IMR-90 (cell line): ENCODE results near the gene SIM1. TPM values are rescaled to one million over a fixed set of nuclear protein-coding genes. Genes with fewer than 3 reads are reported as not detected.

Experiments used
- ATAC-seq: fragments of 200-7000 bp; cut with Tn5 transposase; 2 replicates; pipeline ENCODE4 v1.9.1; 2020; ENCODE audit warnings: low read depth, mild to moderate bottlenecking, moderate library complexity
- BruUV-seq: library from RNA; stranded (reverse); fragments of 400-500 nt; replicated peaks from 2 replicates; lab custom pipeline; 2021; lab: Mats Ljungman, UMichigan
- CTCF ChIA-PET: fragments of 300-600 bp; formaldehyde crosslinking; extraction: SDS; loops from one replicate; lab custom pipeline; 2021; ENCODE audit warnings: antibody characterized with exemption; lab: Yijun Ruan, JAX
- POLR2A ChIA-PET: fragments of 300-600 bp; sonication (Branson Sonifier 250); formaldehyde crosslinking; loops from one replicate; lab custom pipeline; 2022; ENCODE audit warnings: antibody characterized with exemption; ENCODE audit not compliant: unreplicated experiment; lab: Charles Lee
- DNase-seq: peaks from one replicate; pipeline ENCODE4 v3.0.0; 2013
- H2AFZ ChIP-seq: replicated peaks from 2 replicates; pipeline ENCODE3; 2013; ENCODE audit warnings: low read length, mild to moderate bottlenecking; ENCODE audit not compliant: poor library complexity
- H2AK5ac ChIP-seq: 2 replicates; pipeline ENCODE4 v1.6.1; 2013; ENCODE audit warnings: low read depth, low read length, inconsistent platforms
- H2AK9ac ChIP-seq: replicated peaks from 2 replicates; pipeline ENCODE3; 2013; ENCODE audit warnings: mild to moderate bottlenecking, low read depth, low read length, moderate library complexity; ENCODE audit not compliant: poor library complexity
- H2BK120ac ChIP-seq: 2 replicates; pipeline ENCODE4 v1.6.1; 2013; ENCODE audit warnings: low read depth, low read length, inconsistent platforms
- H2BK15ac ChIP-seq: 3 replicates; pipeline ENCODE4 v1.6.1; 2013; ENCODE audit warnings: low read depth, low read length, inconsistent platforms
- H2BK20ac ChIP-seq: 2 replicates; pipeline ENCODE4 v1.6.1; 2013; ENCODE audit warnings: low read depth, mild to moderate bottlenecking, inconsistent platforms, low read length, moderate library complexity
- H2BK5ac ChIP-seq: 2 replicates; pipeline ENCODE4 v1.6.1; 2013; ENCODE audit warnings: mild to moderate bottlenecking, low read depth, low read length, inconsistent platforms; ENCODE audit not compliant: poor library complexity, severe bottlenecking
- H3K14ac ChIP-seq: replicated peaks from 2 replicates; pipeline ENCODE4 v1.6.1; 2013; ENCODE audit warnings: low read depth, low read length, inconsistent platforms
- H3K18ac ChIP-seq: 2 replicates; pipeline ENCODE4 v1.6.1; 2013; ENCODE audit warnings: low read depth, low read length, control low read depth
- H3K23ac ChIP-seq: 2 replicates; pipeline ENCODE4 v1.6.1; 2013; ENCODE audit warnings: low read depth, low read length, inconsistent platforms
- H3K27ac ChIP-seq: 2 replicates; pipeline ENCODE4 v1.5.1; 2013; ENCODE audit warnings: mild to moderate bottlenecking, control low read depth, low read length; ENCODE audit not compliant: insufficient read depth
- H3K27me3 ChIP-seq: 2 replicates; pipeline ENCODE4 v1.6.1; 2013; ENCODE audit warnings: low read length; ENCODE audit not compliant: control insufficient read depth, insufficient read depth
- H3K36me3 ChIP-seq: 2 replicates; pipeline ENCODE4 v1.6.1; 2013; ENCODE audit warnings: low read length, mixed read lengths; ENCODE audit not compliant: control insufficient read depth, insufficient read depth
- H3K4ac ChIP-seq: 2 replicates; pipeline ENCODE4 v1.6.1; 2013; ENCODE audit warnings: low read depth, low read length, inconsistent platforms
- H3K4me1 ChIP-seq: 2 replicates; pipeline ENCODE4 v1.6.1; 2013; ENCODE audit warnings: low read length, mixed read lengths; ENCODE audit not compliant: control insufficient read depth, insufficient read depth
- H3K4me2 ChIP-seq: 2 replicates; pipeline ENCODE4 v1.6.1; 2013; ENCODE audit warnings: low read depth, mild to moderate bottlenecking, control low read depth, low read length, moderate library complexity
- H3K4me3 ChIP-seq: 2 replicates; pipeline ENCODE4 v1.5.1; 2013; ENCODE audit warnings: low read depth, mild to moderate bottlenecking, control low read depth, low read length, moderate library complexity; ENCODE audit not compliant: insufficient read depth
- H3K56ac ChIP-seq: 2 replicates; pipeline ENCODE4 v1.6.1; 2013; ENCODE audit warnings: low read length, inconsistent platforms; ENCODE audit not compliant: insufficient read depth; ENCODE audit errors: extremely low read depth
- H3K79me1 ChIP-seq, 2 experiments: 2 replicates each; pipeline ENCODE4 v1.6.1; 2013; ENCODE audit warnings: low read length in 2 of 2, inconsistent platforms in 1 of 2, low read depth in 1 of 2
- H3K9ac ChIP-seq: 2 replicates; pipeline ENCODE4 v1.6.1; 2013; ENCODE audit warnings: low read depth, low read length, control low read depth
- H3K9me1 ChIP-seq: 2 replicates; pipeline ENCODE4 v1.6.1; 2013; ENCODE audit warnings: low read length, inconsistent platforms; ENCODE audit not compliant: insufficient read depth
- H3K9me3 ChIP-seq: 2 replicates; pipeline ENCODE4 v1.6.1; 2013; ENCODE audit warnings: low read length; ENCODE audit not compliant: control insufficient read depth, insufficient read depth
- H4K20me1 ChIP-seq: 2 replicates; pipeline ENCODE4 v1.6.1; 2013; ENCODE audit warnings: low read length, inconsistent platforms; ENCODE audit not compliant: insufficient read depth
- H4K5ac ChIP-seq: 2 replicates; pipeline ENCODE4 v1.6.1; 2013; ENCODE audit warnings: mild to moderate bottlenecking, low read depth, low read length, control low read depth
- H4K8ac ChIP-seq, 2 experiments: 2 replicates each; pipeline ENCODE4 v1.6.1; 2013; ENCODE audit warnings: low read depth in 2 of 2, low read length in 2 of 2, control low read depth in 1 of 2, inconsistent platforms in 1 of 2
- H4K91ac ChIP-seq: 2 replicates; pipeline ENCODE4 v1.6.1; 2013; ENCODE audit warnings: low read depth, low read length, inconsistent platforms; ENCODE audit not compliant: insufficient read depth
- BHLHE40 ChIP-seq: fragments of 150-350 bp; IDR thresholded peaks from 2 replicates; pipeline ENCODE4 v1.6.1; 2016; ENCODE audit warnings: mild to moderate bottlenecking, low read depth, low read length
- CEBPB ChIP-seq: IDR thresholded peaks from 2 replicates; pipeline ENCODE4 v1.6.1; 2012; ENCODE audit warnings: low read depth, low read length, improper control_type of control experiment
- CHD1 ChIP-seq: IDR thresholded peaks from 2 replicates; pipeline ENCODE4 v1.6.1; 2012; ENCODE audit warnings: low read depth, low read length, improper control_type of control experiment
- FOS ChIP-seq: fragments of 150-350 bp; IDR thresholded peaks from 2 replicates; pipeline ENCODE4 v1.6.1; 2016; ENCODE audit warnings: low read depth, low read length
- MAFK ChIP-seq: IDR thresholded peaks from 2 replicates; pipeline ENCODE4 v1.6.1; 2012; ENCODE audit warnings: low read depth, low read length, improper control_type of control experiment
- MAZ ChIP-seq: IDR thresholded peaks from 2 replicates; pipeline ENCODE4 v1.6.1; 2012; ENCODE audit warnings: low read depth, mild to moderate bottlenecking, low read length, improper control_type of control experiment, moderate library complexity, borderline replicate concordance
- MXI1 ChIP-seq: IDR thresholded peaks from 2 replicates; pipeline ENCODE4 v1.6.1; 2012; ENCODE audit warnings: low read depth, mild to moderate bottlenecking, low read length, moderate library complexity, borderline replicate concordance
- NFE2L2 ChIP-seq: fragments of 150-350 bp; IDR thresholded peaks from 2 replicates; pipeline ENCODE4 v1.6.1; 2016; ENCODE audit warnings: low read depth, mild to moderate bottlenecking, low read length
- POLR2A ChIP-seq: IDR thresholded peaks from 2 replicates; pipeline ENCODE4 v1.6.1; 2012; ENCODE audit warnings: mild to moderate bottlenecking, low read depth, low read length
- RAD21 ChIP-seq: IDR thresholded peaks from 2 replicates; pipeline ENCODE4 v1.6.1; 2012; ENCODE audit warnings: low read length, improper control_type of control experiment
- RCOR1 ChIP-seq: IDR thresholded peaks from 2 replicates; pipeline ENCODE4 v1.6.1; 2012; ENCODE audit warnings: mild to moderate bottlenecking, low read length, improper control_type of control experiment; ENCODE audit not compliant: insufficient replicate concordance
- RFX5 ChIP-seq: IDR thresholded peaks from 2 replicates; pipeline ENCODE4 v1.8.0; 2012; ENCODE audit warnings: low read depth, mild to moderate bottlenecking, low read length, moderate library complexity
- SMC3 ChIP-seq: fragments of 150-350 bp; IDR thresholded peaks from 2 replicates; pipeline ENCODE4 v1.6.1; 2016; ENCODE audit warnings: low read depth, mild to moderate bottlenecking, antibody characterized with exemption, low read length, moderate library complexity
- WGBS, 2 experiments: methylation state at CpG; one replicate each; pipeline versions ENCODE4 v1.1.5 to v1.1.7; 2013; ENCODE audit warnings: missing lambda C conversion rate in 2 of 2; ENCODE audit not compliant: insufficient read length in 1 of 2; ENCODE audit errors: extremely low coverage in 2 of 2; 5-methylcytosine and 5-hydroxymethylcytosine counted together
- dilution Hi-C: fragments of 300-500 bp; cut with HindIII; formaldehyde crosslinking; loops from one replicate; pipeline ENCODE4 v1.14.3; 2018; ENCODE audit warnings: low sequenced_read_pairs; ENCODE audit not compliant: unreplicated experiment
- in situ Hi-C: fragments of 300-500 bp; cut with MboI; formaldehyde crosslinking; loops from 3 replicates; pipeline ENCODE4 v1.14.3; 2019; ENCODE audit warnings: low sequenced_read_pairs, inconsistent platforms, mixed read lengths
- intact Hi-C: fragments of 100-400 bp; cut with micrococcal nuclease; formaldehyde crosslinking; loops from 2 replicates; pipeline ENCODE4 v1.10.0; 2022
- polyA plus RNA-seq, 3 experiments: library from polyadenylated mRNA; depleted of rRNA; stranded (reverse); fragments of >200 nt; gene quantifications; 2 replicates each; pipeline ENCODE4 v1.2.3, GENCODE V29; 2012; ENCODE audit warnings: low replicate concordance in 1 of 3
- total RNA-seq: library from RNA; depleted of rRNA; stranded (reverse); fragments of >200 nt; gene quantifications from 2 replicates; pipeline ENCODE4 v1.2.3, GENCODE V29; 2012
- TF ChIP-seq, protein P1 (sequence below): fragments of 150-350 bp; IDR thresholded peaks from 2 replicates; pipeline ENCODE4 v1.6.1; 2016; ENCODE audit warnings: low read depth, mild to moderate bottlenecking, low read length, moderate library complexity, borderline replicate concordance
- TF ChIP-seq, protein P2 (sequence below): conservative IDR thresholded peaks from 2 replicates; pipeline ENCODE4 v1.5.1; 2012; ENCODE audit warnings: mild to moderate bottlenecking, low read depth, low read length, improper control_type of control experiment
- TF ChIP-seq, protein P3 (sequence below): fragments of 150-350 bp; IDR thresholded peaks from 2 replicates; pipeline ENCODE4 v1.6.1; 2017; ENCODE audit warnings: mild to moderate bottlenecking, antibody characterized with exemption, low read length, low read depth

Gene SIM1
- total and polyA plus RNA-seq, 2 of the 4 experiments (the other 2 are of a cell fraction): not detected

DNA sequence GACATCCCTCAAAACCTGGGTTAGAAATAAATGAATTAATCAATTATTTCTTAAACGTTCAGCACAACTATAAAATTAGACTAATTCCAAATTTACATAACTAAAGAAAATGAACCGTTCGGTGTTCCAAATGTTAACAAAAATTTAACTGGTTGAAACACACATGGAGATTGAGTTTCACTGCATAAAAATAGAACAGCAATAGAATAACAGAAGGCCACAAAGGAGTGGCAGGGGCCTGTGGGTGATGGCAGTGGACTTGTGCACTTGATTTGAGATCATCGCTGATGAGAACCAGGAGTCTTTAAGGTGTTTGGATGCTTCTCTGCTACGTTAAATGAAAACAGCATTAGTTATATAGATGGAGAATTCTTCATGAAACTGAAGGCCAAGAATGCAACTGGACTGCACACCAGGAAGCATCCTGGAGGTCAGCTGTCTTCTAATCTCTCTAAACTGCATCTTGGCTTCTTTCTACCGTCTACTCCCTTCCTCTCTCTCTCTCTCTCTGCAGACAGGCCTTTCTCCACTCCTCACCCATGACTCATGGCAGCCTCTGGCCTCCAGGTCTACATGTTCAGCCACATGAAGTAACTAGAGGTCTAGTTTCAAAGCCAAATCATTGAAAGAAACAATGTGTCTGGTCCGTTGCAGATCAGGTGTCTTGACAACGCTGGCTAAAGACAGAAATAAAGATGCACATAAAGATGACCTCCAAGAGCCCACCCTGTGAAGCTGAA lies 111.3 kb downstream of the SIM1 start:
- no peaks in the 10 kb centered on the region for H4K20me1 ChIP-seq
- no peaks in the 10 kb centered on the region for H3K79me1 ChIP-seq
- H4K8ac ChIP-seq: no peak overlapping the region
- no peaks in the 10 kb centered on the region for H3K36me3 ChIP-seq
- no peaks in the 10 kb centered on the region for H3K9me3 ChIP-seq
- dilution Hi-C loops (no loop called here), in situ Hi-C loops (no loop called here), intact Hi-C loops (no loop called here)
- H3K27me3 ChIP-seq: no peaks in the 10 kb centered on the region
- H2AK5ac ChIP-seq: no peak overlapping the region
- no peak overlapping the region for H4K91ac ChIP-seq
- H3K14ac ChIP-seq: no peak overlapping the region
- H2BK5ac ChIP-seq: no peak overlapping the region
- H2AK9ac ChIP-seq: no peak overlapping the region
- ChIA-PET CTCF (no interaction called here), POLR2A (no interaction called here)
- no peak overlapping the region for H3K23ac ChIP-seq
- H3K9ac ChIP-seq: no peak overlapping the region
- 78% methylated on average over 3 of the region's 8 CpGs; no CpG with 5 or more reads in 1 of the 2 experiments for WGBS, 2 experiments
- H3K18ac ChIP-seq: no peak overlapping the region
- H3K4me3 ChIP-seq: no peak overlapping the region
- H3K4me2 ChIP-seq: no peak overlapping the region
- BruUV-seq: no TSS peak
- no peak overlapping the region for H2AFZ ChIP-seq
- H2BK120ac ChIP-seq: no peak overlapping the region
- H4K5ac ChIP-seq: no peak overlapping the region
- H3K4me1 ChIP-seq: no peaks in the 10 kb centered on the region
- DNase-seq (peak; percentile 70), ATAC-seq (peak; percentile 63)
- H2BK20ac ChIP-seq: no peak overlapping the region
- H2BK15ac ChIP-seq: no peak overlapping the region
- H3K27ac ChIP-seq: no peak overlapping the region
- no peak overlapping the region for H3K4ac ChIP-seq
- no peak overlapping the region for H3K56ac ChIP-seq
- TF ChIP-seq MXI1: no peak
- no peak for TF ChIP-seq NFE2L2
- TF ChIP-seq, protein P1, sequence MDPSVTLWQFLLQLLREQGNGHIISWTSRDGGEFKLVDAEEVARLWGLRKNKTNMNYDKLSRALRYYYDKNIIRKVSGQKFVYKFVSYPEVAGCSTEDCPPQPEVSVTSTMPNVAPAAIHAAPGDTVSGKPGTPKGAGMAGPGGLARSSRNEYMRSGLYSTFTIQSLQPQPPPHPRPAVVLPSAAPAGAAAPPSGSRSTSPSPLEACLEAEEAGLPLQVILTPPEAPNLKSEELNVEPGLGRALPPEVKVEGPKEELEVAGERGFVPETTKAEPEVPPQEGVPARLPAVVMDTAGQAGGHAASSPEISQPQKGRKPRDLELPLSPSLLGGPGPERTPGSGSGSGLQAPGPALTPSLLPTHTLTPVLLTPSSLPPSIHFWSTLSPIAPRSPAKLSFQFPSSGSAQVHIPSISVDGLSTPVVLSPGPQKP: no peak
- TF ChIP-seq MAZ: no peak
- TF ChIP-seq CHD1: no peak
- TF ChIP-seq RCOR1: no peak
- TF ChIP-seq RAD21: no peak
- no peak for TF ChIP-seq FOS
- TF ChIP-seq, protein P2, sequence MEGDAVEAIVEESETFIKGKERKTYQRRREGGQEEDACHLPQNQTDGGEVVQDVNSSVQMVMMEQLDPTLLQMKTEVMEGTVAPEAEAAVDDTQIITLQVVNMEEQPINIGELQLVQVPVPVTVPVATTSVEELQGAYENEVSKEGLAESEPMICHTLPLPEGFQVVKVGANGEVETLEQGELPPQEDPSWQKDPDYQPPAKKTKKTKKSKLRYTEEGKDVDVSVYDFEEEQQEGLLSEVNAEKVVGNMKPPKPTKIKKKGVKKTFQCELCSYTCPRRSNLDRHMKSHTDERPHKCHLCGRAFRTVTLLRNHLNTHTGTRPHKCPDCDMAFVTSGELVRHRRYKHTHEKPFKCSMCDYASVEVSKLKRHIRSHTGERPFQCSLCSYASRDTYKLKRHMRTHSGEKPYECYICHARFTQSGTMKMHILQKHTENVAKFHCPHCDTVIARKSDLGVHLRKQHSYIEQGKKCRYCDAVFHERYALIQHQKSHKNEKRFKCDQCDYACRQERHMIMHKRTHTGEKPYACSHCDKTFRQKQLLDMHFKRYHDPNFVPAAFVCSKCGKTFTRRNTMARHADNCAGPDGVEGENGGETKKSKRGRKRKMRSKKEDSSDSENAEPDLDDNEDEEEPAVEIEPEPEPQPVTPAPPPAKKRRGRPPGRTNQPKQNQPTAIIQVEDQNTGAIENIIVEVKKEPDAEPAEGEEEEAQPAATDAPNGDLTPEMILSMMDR: no peak
- TF ChIP-seq BHLHE40: no peak
- no peak for TF ChIP-seq SMC3
- TF ChIP-seq POLR2A: no peak
- no peak for TF ChIP-seq MAFK
- TF ChIP-seq, protein P3, sequence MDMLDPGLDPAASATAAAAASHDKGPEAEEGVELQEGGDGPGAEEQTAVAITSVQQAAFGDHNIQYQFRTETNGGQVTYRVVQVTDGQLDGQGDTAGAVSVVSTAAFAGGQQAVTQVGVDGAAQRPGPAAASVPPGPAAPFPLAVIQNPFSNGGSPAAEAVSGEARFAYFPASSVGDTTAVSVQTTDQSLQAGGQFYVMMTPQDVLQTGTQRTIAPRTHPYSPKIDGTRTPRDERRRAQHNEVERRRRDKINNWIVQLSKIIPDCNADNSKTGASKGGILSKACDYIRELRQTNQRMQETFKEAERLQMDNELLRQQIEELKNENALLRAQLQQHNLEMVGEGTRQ: no peak
- no peak for TF ChIP-seq CEBPB
- no peak for TF ChIP-seq RFX5
- H3K9me1 ChIP-seq: no peaks in the 10 kb centered on the region
